NK-92 (cell line): ENCODE data around the gene RPS27.

ENCODE experiments used
- DNase-seq: peaks from one replicate; lab custom pipeline; 2025; ENCODE audit not compliant: unreplicated experiment; lab: John Stamatoyannopoulos, UW

The RPS27 gene

GRCh38 chr1:153990468-153991150 is at the start of gene RPS27:
RPS27 (plus strand) TSS chr1:153990762; CDS start chr1:153990797, 35 bp downstream.
- DNase-seq: peak; percentile 43

- no peak for DNase-seq
Observed at GRCh38 chr1:153941826-153942725, 48.5 kb upstream of the RPS27 start.

- no peak for DNase-seq
Observed at GRCh38 chr1:153942766-153943549, 47.6 kb upstream of the RPS27 start.

DNA sequence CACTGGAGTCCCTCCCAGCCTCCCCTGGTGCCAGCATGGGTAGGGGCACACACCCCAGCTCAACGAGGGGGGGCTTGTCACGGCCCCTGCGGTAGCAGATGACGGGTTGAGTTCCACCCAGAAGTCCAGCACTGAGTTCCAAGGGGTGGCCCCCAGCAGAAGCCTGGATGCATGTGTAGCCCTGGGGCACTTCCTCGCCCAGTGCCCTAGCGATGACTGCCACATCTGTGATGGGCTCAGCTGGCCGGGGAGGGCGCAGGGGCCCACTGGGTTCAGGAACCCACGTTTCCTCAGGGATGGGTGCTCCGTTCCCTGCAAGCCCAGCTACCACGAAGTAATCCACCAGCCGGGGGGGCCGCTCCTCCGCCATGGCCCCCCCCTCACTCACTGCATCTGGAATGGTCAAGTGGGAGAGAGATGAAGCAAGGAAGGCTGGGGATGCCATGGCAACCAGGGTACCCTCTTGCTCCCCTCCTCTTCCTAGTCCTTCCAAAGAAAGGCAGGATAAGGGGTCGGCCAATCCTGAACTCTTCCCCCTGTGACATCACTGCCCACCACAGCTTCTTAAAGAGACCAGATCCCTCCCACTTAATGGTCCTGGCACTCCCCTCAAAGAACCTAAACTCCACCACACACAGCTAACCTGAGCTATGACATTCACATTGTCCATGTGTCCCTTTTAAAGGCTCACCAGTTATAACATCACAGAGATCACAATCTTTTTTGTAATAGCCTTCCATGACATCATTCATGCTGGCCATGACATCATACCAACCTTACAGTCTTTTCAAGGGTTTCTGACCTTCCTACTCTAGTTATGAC is 46.3 kb upstream of the RPS27 start:
- DNase-seq: no peak

DNA sequence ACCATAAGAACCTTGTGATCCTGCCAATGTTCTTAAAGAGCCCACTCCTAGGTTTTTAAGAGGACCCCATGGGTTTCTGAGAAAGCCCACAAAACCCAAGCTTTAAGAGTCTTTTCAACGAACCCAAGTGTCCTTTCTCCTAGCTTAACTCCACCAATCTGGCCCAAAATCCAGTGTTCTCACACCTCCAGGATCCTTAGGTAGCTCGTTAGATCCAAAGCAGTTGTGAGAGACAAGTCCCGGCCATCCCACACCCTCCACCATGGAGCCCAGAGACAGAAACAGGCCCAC is 45.8 kb upstream of the RPS27 start:
- no peak for DNase-seq

- no peak for DNase-seq
Observed at GRCh38 chr1:153945131-153945794, 45.3 kb upstream of the RPS27 start.

GRCh38 chr1:153945795-153946621 is 44.6 kb upstream of the RPS27 start:
- DNase-seq: no peak

GRCh38 chr1:153946622-153947241 is 43.8 kb upstream of the RPS27 start, which contains the start of gene DENND4B:
DENND4B (minus strand) TSS chr1:153946718; CDS start chr1:153944374, 2,344 bp downstream.
- no peak for DNase-seq

GRCh38 chr1:153951183-153951582 is 39.4 kb upstream of the RPS27 start:
- no peak for DNase-seq

DNA sequence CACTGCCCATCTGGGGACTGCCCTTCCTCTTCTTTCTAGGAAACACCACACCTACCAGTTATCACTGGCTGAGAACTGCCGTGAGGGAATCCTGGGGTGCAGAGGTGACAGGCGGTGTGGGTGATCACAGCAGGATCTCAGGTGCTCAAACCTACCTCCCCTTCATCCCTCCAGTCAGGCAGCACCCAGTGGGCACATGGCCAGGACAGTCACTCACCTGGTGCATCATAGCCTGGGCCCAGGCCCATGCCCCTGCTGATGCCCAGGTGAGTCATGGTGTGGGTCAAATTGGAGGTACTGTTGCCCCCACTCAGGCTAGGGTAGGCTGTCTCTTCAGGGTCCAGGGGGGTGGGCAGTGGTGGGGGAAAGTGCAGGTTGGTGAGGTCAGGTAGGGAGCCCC is 38.8 kb upstream of the RPS27 start:
- no peak for DNase-seq

DNA sequence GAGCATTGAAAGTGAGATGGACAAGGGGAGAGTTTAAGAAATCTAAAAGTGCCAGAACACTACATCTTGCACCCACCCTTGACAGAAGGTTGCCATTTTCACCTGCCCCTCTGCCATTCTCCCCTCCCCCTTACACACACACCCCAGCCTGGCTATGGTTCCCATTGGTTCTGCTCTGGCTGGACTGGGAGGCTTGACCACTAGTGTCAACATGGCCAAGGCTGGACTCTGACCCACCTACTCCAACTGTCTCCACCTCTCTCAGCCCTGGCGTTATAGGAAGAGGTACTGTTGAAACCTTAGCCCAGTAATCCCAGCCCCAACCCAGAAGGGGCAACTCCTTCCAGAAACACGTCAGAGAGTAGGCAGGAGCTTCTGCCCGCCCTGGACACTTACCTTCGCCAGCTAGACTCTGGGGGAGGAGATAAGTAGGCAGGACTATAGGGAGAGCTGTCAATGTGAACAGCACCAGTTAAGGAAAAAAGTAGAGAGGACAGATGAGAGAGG is 36.6 kb upstream of the RPS27 start:
- no peak for DNase-seq

DNA sequence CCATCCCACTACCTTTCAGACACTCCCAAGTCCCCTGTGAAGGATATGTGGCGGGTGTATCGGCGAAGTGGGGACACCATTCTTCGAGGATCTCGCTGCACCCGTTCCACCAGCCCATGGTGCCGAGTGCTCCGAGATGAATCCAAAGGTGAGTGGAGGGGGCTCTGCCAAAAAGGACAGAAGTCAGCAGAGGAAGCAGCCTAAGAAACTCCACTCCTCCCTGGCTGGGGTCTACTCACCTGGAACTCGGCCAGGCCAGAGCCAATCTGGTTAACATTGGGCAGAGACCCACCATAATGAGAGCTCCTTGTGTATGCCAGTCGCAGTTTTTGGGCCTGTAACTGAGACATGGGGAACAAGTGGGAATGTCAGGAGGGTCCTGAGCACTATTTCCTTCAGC is 35.7 kb upstream of the RPS27 start:
- no peak for DNase-seq

- DNase-seq: no peak
Observed at GRCh38 chr1:153956997-153957715, 33.4 kb upstream of the RPS27 start.

- no peak for DNase-seq
Observed at GRCh38 chr1:153957744-153958110, 32.8 kb upstream of the RPS27 start.

DNA sequence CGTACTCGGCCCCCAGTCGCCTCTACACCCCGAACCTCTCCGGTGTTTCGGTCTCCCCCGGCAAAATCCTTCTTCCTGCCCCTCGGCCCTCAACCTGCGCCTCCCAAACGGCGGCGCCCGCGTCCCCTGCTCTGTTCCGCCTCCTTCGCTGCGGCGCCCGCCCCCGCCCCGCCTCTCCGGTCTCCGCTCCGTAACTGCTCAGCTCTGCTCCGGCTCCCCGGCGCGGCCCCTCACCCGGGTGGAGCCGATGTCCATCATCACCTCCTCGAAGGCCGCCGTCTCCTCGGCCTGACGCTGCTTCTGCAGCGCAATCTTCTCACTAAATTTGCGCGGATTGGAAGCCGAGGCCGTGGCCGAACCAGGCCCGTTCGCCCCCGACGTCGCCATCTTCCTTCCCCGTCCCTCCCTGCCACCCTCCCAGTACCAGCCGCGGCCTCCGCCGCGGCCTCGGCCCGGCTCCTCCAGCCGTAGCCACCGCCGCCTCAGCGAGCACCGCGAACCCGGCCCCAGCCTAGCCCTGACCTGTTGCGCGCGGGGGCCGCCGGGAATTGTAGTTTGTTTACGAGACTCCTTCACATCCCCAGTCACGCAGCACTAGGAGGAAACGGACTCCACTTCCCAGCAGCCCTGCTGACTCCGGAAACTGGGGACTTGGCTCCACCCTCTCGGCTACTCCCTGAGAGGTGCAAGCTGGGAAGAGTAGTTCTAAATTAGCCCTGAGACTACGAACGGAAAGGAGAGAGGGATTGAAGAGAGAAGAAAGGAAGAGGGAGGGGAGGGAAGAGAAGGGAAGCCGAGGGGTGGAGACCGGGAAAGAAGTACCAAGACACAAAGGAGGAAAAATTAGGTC is 32.2 kb upstream of the RPS27 start, which contains the start of gene CRTC2:
CRTC2 (minus strand) TSS at position 502 of the 850 bp plus-strand sequence; CDS start at position 387, 115 bp downstream.
- peak; percentile 74 for DNase-seq

GRCh38 chr1:153958961-153959260 is 31.7 kb upstream of the RPS27 start:
- no peak for DNase-seq

GRCh38 chr1:153959454-153959853 is 31.1 kb upstream of the RPS27 start:
- no peak for DNase-seq
